Endothelial cell of umbilical vein (primary cell): ENCODE measurements around the gene AGPAT2.

Experiments used
- EZH2 ChIP-seq: IDR thresholded peaks from 2 replicates; pipeline ENCODE4 v1.6.1; 2012; ENCODE audit warnings: borderline replicate concordance, low read depth, mild to moderate bottlenecking, moderate library complexity, low read length, inconsistent platforms; ENCODE audit not compliant: severe bottlenecking
- FOS ChIP-seq: IDR thresholded peaks from 2 replicates; pipeline ENCODE4 v1.6.1; 2011; ENCODE audit warnings: mild to moderate bottlenecking, low read length, moderate library complexity, borderline replicate concordance; ENCODE audit not compliant: insufficient read depth
- POLR2A ChIP-seq: IDR thresholded peaks from 2 replicates; pipeline ENCODE4 v1.6.1; 2012; ENCODE audit warnings: low read depth, mild to moderate bottlenecking, control low read depth, low read length
- TF ChIP-seq, protein P1 (sequence below), 2 donors: IDR thresholded peaks; 1 replicate in 1 of 2; 2 replicates in 1 of 2; pipeline ENCODE4 v1.5.1; 2011; ENCODE audit warnings: low read length in 2 of 2, mild to moderate bottlenecking in 2 of 2, moderate library complexity in 2 of 2, control low read depth in 1 of 2, inconsistent platforms in 1 of 2, low read depth in 1 of 2; ENCODE audit not compliant: insufficient read depth in 1 of 2; ENCODE audit errors: extremely low read depth in 1 of 2
- TF ChIP-seq, protein P2 (sequence below): IDR thresholded peaks from 2 replicates; pipeline ENCODE4 v1.6.1; 2011; ENCODE audit not compliant: insufficient read depth, insufficient read length

DNA sequence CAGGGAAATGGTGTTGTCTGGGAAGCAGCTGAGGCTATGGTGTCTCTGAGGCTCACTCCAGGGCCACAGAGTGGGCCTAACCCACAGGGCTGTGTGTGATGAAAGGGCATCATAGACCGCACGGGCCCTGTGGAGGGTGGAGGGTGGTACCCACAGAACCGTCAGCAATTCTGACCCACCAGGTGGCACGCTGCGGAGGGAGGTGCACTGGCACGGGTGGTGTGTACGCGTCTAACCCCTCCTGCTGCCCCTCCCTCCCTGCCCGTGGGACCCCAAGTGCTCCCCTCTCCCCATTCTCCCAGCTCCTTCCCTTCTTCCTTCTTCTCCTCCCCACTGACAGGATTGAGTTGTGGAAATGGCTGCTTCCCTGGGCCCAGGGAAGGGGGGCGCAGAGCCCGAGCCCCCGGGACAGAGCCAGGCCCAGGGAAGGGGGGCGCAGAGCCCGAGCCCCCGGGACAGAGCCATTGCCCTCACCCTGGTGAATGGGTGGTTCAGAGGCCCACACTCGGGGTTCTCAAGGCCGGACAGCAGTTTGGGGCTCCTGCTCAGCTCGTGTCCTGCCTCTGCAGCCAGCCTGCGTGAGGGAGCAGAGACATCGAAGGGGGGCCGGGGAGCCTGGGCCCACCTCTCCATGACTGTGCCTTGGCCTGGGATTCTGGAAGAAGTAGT lies 48.7 kb upstream of the AGPAT2 start:
- TF ChIP-seq POLR2A (no peak), EZH2 (no peak), FOS (no peak)
- TF ChIP-seq, protein P1, sequence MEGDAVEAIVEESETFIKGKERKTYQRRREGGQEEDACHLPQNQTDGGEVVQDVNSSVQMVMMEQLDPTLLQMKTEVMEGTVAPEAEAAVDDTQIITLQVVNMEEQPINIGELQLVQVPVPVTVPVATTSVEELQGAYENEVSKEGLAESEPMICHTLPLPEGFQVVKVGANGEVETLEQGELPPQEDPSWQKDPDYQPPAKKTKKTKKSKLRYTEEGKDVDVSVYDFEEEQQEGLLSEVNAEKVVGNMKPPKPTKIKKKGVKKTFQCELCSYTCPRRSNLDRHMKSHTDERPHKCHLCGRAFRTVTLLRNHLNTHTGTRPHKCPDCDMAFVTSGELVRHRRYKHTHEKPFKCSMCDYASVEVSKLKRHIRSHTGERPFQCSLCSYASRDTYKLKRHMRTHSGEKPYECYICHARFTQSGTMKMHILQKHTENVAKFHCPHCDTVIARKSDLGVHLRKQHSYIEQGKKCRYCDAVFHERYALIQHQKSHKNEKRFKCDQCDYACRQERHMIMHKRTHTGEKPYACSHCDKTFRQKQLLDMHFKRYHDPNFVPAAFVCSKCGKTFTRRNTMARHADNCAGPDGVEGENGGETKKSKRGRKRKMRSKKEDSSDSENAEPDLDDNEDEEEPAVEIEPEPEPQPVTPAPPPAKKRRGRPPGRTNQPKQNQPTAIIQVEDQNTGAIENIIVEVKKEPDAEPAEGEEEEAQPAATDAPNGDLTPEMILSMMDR (IDR thresholded peaks at IDR 0.05; ENCODE audit: extremely low read depth in 1 of 2, insufficient read depth in 1 of 2, low read depth in 1 of 2, low read length in 2 of 2) = no peak
- TF ChIP-seq, protein P2, sequence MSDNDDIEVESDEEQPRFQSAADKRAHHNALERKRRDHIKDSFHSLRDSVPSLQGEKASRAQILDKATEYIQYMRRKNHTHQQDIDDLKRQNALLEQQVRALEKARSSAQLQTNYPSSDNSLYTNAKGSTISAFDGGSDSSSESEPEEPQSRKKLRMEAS = no peak
